Measurements from ENCODE around the gene SPIRE2. TPM values are rescaled to one million over a fixed set of nuclear protein-coding genes. Genes with fewer than 3 reads are reported as not detected.

The SPIRE2 gene
- total RNA-seq, 1 donor from 2014 or later: 17.1 TPM

- Mint-ChIP-seq H3K4me1 (ENCODE audit: unreplicated experiment) (no peaks in the 10 kb centered on the region), H3K36me3 (peaks cover 3% of the 10 kb centered on the region), H3K27ac (no peak overlapping the region), H3K9me3 (no peaks in the 10 kb centered on the region), H3K27me3 (no peaks in the 10 kb centered on the region), H3K4me3 (no peak overlapping the region)
- no peak for TF ChIP-seq CTCF (conservative IDR thresholded peaks at IDR 0.05)
- no peak for DNase-seq (ENCODE audit: extremely low spot score, unreplicated experiment)
Measured at GRCh38 chr16:89793955-89794354, 34.3 kb upstream of the SPIRE2 start.

GRCh38 chr16:89795676-89796075, 32.6 kb upstream of the SPIRE2 start:
- DNase-seq (ENCODE audit: extremely low spot score, unreplicated experiment): no peak
- Mint-ChIP-seq H3K9me3 (no peaks in the 10 kb centered on the region), H3K4me3 (no peak overlapping the region), H3K36me3 (peaks cover 8% of the 10 kb centered on the region), H3K4me1 (ENCODE audit: unreplicated experiment) (no peaks in the 10 kb centered on the region), H3K27me3 (no peaks in the 10 kb centered on the region), H3K27ac (no peak overlapping the region)
- TF ChIP-seq CTCF (conservative IDR thresholded peaks at IDR 0.05): no peak

- no peak for DNase-seq (ENCODE audit: extremely low spot score, unreplicated experiment)
- Mint-ChIP-seq H3K27me3 (no peaks in the 10 kb centered on the region), H3K36me3 (peaks cover 8% of the 10 kb centered on the region), H3K4me3 (no peak overlapping the region), H3K27ac (no peak overlapping the region), H3K4me1 (ENCODE audit: unreplicated experiment) (no peaks in the 10 kb centered on the region), H3K9me3 (no peaks in the 10 kb centered on the region)
- no peak for TF ChIP-seq CTCF (conservative IDR thresholded peaks at IDR 0.05)
Measured at GRCh38 chr16:89796104-89796503, 32.2 kb upstream of the SPIRE2 start.

GRCh38 chr16:89798126-89798525, 30.1 kb upstream of the SPIRE2 start:
- Mint-ChIP-seq H3K27ac (peak overlapping the region; percentile 46), H3K4me1 (ENCODE audit: unreplicated experiment) (no peaks in the 10 kb centered on the region), H3K4me3 (no peak overlapping the region), H3K36me3 (peaks cover 14% of the 10 kb centered on the region), H3K9me3 (no peaks in the 10 kb centered on the region), H3K27me3 (no peaks in the 10 kb centered on the region)
- no peak for DNase-seq (ENCODE audit: extremely low spot score, unreplicated experiment)
- TF ChIP-seq CTCF (conservative IDR thresholded peaks at IDR 0.05): no peak

GRCh38 chr16:89798832-89799370, 29.4 kb upstream of the SPIRE2 start:
- no peak for TF ChIP-seq CTCF (conservative IDR thresholded peaks at IDR 0.05)
- H3K27me3 Mint-ChIP-seq: no peaks in the 10 kb centered on the region
- H3K4me3 Mint-ChIP-seq: no peak overlapping the region
- peaks cover 14% of the 10 kb centered on the region for H3K36me3 Mint-ChIP-seq
- H3K9me3 Mint-ChIP-seq: no peaks in the 10 kb centered on the region
- H3K27ac Mint-ChIP-seq: no peak overlapping the region
- DNase-seq (ENCODE audit: extremely low spot score, unreplicated experiment): no peak
- no peaks in the 10 kb centered on the region for H3K4me1 Mint-ChIP-seq (ENCODE audit: unreplicated experiment)

- no peak for DNase-seq (ENCODE audit: extremely low spot score, unreplicated experiment)
Measured at GRCh38 chr16:89801800-89802199, 26.5 kb upstream of the SPIRE2 start.

More at GRCh38 chr16:89801800-89802199, 26.5 kb upstream of the SPIRE2 start:
- Mint-ChIP-seq H3K36me3 (peaks cover 14% of the 10 kb centered on the region), H3K4me1 (ENCODE audit: unreplicated experiment) (no peaks in the 10 kb centered on the region), H3K9me3 (no peaks in the 10 kb centered on the region), H3K4me3 (no peak overlapping the region), H3K27me3 (no peaks in the 10 kb centered on the region), H3K27ac (no peak overlapping the region)
- TF ChIP-seq CTCF (conservative IDR thresholded peaks at IDR 0.05): no peak

Data from type B pancreatic cell (in vitro differentiated cells).